Stimulated activated CD4-positive, alpha-beta T cell treated with anti-CD3 and anti-CD28 coated beads, Interleukin-12 subunit alpha, Interleukin-12 subunit beta, amount 100 ng/mL, for 48 hours (primary cell): Measurements from ENCODE around the gene GALNTL6.
"Not testable (repeated sequence)": the region's sequence is repeated elsewhere in the genome, so short reads cannot be mapped to it uniquely, and the experiment has no call there.

Experiments used
- DNase-seq, 3 donors: peaks; one replicate each; pipeline ENCODE4 v3.0.0-alpha.2; 2020; ENCODE audit warnings: low read depth in 2 of 3, low spot score in 1 of 3

Gene GALNTL6

GRCh38 chr4:172977491-172978041 is 1164.4 kb downstream of the GALNTL6 start:
- DNase-seq = not testable (repeated sequence)

- DNase-seq = no peak
Observed at GRCh38 chr4:172978848-172979247, 1165.6 kb downstream of the GALNTL6 start.

GRCh38 chr4:172979332-172979731 is 1166.1 kb downstream of the GALNTL6 start:
- no peak for DNase-seq

GRCh38 chr4:172980219-172980618 is 1167.0 kb downstream of the GALNTL6 start:
- DNase-seq = no peak

- DNase-seq = no peak
Observed at GRCh38 chr4:172982151-172982590, 1169.0 kb downstream of the GALNTL6 start.

GRCh38 chr4:172983014-172983413 is 1169.8 kb downstream of the GALNTL6 start:
- no peak for DNase-seq

GRCh38 chr4:172983631-172984030 is 1170.4 kb downstream of the GALNTL6 start:
- no peak for DNase-seq

GRCh38 chr4:172985552-172985951 is 1172.3 kb downstream of the GALNTL6 start:
- no peak for DNase-seq

- no peak for DNase-seq
Observed at GRCh38 chr4:172986114-172986513, 1172.9 kb downstream of the GALNTL6 start.

- no peak for DNase-seq
Observed at GRCh38 chr4:172989984-172990820, 1177.0 kb downstream of the GALNTL6 start.

- no peak for DNase-seq
Observed at GRCh38 chr4:172992648-172993378, 1179.6 kb downstream of the GALNTL6 start.

- no peak for DNase-seq
Observed at GRCh38 chr4:172995161-172995560, 1182.0 kb downstream of the GALNTL6 start.

GRCh38 chr4:172995704-172996103 is 1182.5 kb downstream of the GALNTL6 start:
- DNase-seq = no peak

GRCh38 chr4:172996571-172997216 is 1183.5 kb downstream of the GALNTL6 start:
- DNase-seq = no peak

GRCh38 chr4:172997217-172997609 is 1184.0 kb downstream of the GALNTL6 start:
- no peak for DNase-seq

- DNase-seq = no peak
Observed at GRCh38 chr4:172997856-172998255, 1184.7 kb downstream of the GALNTL6 start.

- DNase-seq = no peak
Observed at GRCh38 chr4:172998527-172999469, 1185.6 kb downstream of the GALNTL6 start.

- no peak for DNase-seq
Observed at GRCh38 chr4:173001571-173001970, 1188.4 kb downstream of the GALNTL6 start.

GRCh38 chr4:173002830-173003561 is 1189.8 kb downstream of the GALNTL6 start:
- no peak for DNase-seq
